Stimulated activated CD8-positive, alpha-beta memory T cell treated with anti-CD3 and anti-CD28 coated beads, Interleukin-2, amount 100 ng/mL, for 48 hours (primary cell): ENCODE measurements around the gene AMBRA1.

Experiments used
- DNase-seq, 2 donors: peaks; one replicate each; pipeline ENCODE4 v3.0.0-alpha.2; 2020; ENCODE audit warnings: low read depth in 2 of 2

AMBRA1 gene

GRCh38 chr11:46367244-46367915 lies 226.4 kb downstream of the AMBRA1 start:
- DNase-seq: peak; percentile 67 to 68

DNA sequence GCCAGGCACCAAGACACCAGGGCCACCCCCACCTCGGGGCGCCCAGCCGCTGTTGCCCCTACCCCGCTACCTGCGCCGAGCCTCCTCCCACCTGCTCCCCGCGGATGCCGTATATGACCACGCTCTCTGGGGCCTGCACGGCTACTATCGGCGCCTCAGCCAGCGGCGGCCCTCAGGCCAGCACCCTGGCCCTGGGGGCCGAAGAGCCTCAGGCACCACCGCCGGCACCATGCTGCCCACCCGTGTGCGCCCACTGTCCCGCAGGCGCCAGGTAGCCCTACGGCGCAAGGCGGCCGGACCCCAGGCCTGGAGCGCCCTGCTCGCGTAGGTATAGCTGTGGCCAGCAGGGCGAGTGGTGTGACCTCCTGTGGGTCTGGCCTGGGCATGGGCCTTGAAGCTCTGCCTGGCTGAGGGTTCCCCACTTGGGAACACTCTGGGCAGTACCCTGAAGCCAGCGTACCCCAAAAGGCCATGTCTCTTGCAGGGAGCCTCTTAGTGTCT lies 227.1 kb downstream of the AMBRA1 start:
- DNase-seq: no peak

DNA sequence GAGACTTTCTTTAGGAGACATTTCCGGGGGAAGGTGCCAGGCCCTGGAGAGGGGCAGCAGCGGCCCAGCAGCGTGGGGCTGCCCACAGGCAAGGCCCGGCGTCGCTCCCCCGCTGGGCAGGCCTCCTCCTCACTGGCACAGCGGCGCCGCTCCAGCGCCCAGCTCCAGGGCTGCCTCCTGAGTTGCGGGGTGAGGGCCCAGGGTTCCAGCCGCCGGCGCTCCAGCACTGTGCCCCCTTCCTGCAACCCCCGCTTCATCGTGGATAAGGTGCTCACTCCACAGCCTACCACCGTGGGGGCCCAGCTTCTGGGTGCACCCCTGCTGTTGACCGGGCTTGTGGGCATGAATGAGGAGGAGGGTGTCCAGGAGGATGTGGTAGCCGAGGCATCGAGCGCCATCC lies 227.6 kb downstream of the AMBRA1 start:
- DNase-seq: no peak

DNA sequence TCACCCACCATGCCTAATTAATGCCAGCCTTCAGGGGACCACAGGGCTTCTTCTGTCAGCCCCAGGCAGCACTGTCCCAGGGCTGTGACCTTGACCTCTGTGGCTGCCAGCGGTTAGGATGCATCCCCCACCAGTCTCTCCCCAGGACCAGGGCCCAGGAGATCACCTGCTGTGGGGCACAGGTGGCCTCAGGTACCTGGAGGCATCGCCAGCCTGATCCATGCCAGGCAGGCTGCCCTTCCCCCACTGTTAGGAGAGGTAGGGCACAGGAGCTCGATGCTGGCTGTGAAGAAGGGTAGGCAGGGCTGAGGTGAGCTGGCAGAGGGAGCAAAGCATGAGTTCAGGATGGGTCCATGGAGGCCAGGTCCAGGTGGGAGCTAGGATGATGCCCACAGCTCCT lies 229.0 kb downstream of the AMBRA1 start:
- DNase-seq: no peak

DNA sequence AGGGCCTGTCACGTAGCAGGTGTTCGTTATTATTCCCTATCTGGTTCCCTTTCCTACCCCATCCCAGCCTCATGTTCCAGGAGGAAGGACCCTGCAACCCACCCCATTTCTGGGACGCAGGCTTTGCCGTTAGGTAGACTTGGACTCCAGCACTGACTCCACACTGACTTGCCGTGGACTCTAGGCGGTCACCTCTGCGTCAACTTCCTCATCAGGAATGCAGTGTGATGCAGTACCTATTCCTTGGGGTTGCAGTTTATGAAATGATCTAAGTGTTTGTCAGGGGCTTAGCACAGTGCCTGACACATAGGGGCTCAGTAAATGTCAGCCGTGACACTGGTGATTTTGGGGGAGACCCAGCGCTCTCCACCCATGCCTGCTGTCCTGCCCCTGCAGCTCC lies 229.8 kb downstream of the AMBRA1 start:
- no peak for DNase-seq

DNA sequence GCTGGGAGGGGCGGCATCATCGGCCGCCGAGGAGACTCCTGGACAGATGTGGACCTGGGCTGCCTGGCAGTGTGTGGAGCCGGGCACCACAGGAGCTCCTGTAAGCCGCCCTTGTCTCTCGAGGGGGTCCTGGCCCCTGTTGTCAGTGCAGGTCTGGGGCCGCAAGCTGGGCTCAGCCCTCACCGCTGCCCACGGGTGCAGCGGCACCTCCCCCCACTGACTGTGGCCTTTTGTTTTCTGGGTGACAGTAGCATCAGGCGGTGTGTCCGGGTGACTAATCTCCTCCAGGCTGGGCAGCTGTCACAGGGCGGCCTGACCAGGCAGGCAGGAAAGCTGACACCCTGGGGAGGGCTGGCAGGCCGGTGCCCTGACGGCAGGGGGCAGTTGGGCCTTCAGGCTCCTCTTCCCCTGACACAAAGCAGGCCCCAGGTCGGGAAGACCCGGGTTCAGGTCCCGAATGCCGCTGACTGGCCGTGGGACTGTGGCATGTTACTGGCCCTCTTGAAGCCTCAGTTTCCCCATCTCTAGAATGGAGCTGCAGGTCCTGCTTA lies 230.3 kb downstream of the AMBRA1 start:
- no peak for DNase-seq

DNA sequence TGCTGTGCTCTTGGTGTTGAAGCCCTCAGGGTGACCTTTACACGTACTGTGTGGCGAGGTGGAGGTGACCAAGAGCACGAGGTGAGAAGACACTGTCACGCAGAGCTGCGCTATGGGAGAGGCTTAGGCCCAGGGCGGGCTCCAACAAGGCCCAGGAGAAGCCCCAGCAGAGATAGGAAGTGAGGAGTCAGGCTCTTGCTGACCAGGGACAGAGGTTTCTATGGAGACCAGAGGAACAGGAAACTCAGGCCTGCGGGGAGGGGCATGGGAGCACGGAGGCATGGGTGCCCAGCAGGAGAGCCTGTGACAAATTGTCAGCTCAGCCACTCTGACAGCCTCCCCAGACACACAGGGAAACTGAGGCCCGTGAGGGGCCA lies 230.8 kb downstream of the AMBRA1 start:
- no peak for DNase-seq

GRCh38 chr11:46362156-46363030 lies 231.4 kb downstream of the AMBRA1 start:
- DNase-seq: no peak

DNA sequence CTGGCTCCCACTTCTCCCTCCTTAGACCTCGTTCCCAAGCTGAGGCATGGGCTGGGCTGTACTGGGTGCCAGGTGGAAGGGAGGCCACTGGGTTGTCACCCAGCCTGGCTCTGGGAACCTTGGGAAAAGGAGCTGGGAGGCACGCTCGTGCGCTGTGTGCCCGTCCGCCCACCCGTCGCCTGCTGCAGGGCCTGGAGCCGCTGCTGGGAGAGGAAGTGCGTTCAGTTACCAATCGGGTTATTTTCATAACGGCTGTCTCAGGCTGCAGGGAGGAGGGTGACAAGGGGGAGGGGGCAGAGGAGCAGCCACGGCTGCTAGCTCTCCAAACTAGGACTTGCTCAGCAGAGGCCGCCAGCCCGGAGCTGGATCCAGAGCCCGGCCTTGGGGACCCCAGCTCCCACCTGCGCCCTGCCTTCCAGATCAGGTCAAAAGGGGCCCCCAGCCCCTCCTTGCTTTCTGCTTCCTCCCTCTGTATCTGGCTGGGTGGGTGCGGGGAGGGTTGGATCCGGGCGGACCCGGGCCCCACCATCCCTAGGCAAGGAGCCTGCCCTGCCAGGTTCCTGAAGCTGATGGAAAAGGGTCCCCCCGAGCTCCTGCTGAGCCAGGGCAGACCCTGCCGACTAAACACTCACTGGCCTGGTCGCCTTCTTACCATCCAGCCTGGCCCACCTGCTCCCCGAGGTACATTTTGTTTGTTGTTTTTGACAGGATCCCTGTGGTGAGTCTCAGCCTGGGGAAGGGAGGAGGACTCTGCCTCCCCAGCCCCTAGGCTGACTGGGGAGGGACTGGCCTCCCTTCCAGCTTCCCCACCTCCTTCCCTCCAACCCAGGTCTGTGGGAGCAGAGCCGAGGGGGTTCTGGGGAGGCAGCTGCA lies 232.3 kb downstream of the AMBRA1 start:
- peak in 1 of 2 donors; percentile 49 for DNase-seq

- no peak for DNase-seq
Observed at GRCh38 chr11:46360878-46361277, 232.9 kb downstream of the AMBRA1 start.

DNA sequence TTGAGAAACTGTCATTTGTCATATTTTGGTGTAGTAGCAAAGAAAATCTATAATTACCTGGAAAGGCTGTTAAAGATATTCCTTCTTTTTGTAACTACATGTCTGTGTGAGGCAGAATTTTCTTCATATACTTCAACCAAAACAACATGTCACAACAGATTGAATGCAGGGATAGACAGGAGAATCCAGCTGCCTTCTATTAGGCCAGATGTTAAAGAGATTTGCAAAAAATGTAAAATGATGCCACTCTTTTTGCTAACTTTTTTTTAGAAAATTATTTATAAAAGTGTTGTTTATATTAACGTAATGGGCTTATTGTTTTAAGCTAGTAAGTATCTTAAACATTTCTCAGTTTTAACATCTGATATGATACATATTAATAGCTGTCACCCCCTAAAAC lies 233.9 kb downstream of the AMBRA1 start:
- no peak for DNase-seq

- DNase-seq: no peak
Observed at GRCh38 chr11:46357483-46357936, 236.3 kb downstream of the AMBRA1 start.

GRCh38 chr11:46356924-46357482 lies 236.8 kb downstream of the AMBRA1 start:
- no peak for DNase-seq

DNA sequence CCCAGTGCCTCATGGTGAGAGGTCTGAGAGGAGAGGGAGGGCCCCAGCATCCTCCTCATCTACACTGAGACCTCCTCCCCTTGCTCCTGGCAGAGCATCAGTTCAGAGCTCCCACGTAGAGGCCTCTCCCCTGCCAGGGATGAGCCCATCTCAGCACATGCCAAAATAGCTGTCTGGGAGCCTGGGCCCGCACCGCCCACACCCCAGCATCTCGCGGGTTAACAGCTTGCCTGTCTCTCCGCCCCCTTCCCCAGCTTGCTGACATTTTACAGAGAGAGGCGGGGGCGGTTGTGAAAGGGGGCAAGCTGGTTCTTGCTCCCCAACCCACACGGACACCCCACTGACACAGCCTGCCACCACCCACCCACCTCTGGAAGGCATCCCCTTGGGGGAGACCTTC lies 240.1 kb downstream of the AMBRA1 start:
- peak; percentile 55 to 59 for DNase-seq

- DNase-seq: peak; percentile 52 to 64
Observed at GRCh38 chr11:46352063-46352841, 241.6 kb downstream of the AMBRA1 start.

- no peak for DNase-seq
Observed at GRCh38 chr11:46351606-46352005, 242.2 kb downstream of the AMBRA1 start.

- DNase-seq: no peak
Observed at GRCh38 chr11:46351148-46351547, 242.7 kb downstream of the AMBRA1 start.

- DNase-seq: no peak
Observed at GRCh38 chr11:46350695-46351094, 243.1 kb downstream of the AMBRA1 start.

- no peak for DNase-seq
Observed at GRCh38 chr11:46348566-46349401, 245.0 kb downstream of the AMBRA1 start.
